IMR-90 (cell line): ENCODE measurements around the gene MRPL49. TPM values are rescaled to one million over a fixed set of nuclear protein-coding genes. Genes with fewer than 3 reads are reported as not detected.

Experiments
- ATAC-seq: fragments of 200-7000 bp; cut with Tn5 transposase; 2 replicates; pipeline ENCODE4 v1.9.1; 2020; ENCODE audit warnings: low read depth, mild to moderate bottlenecking, moderate library complexity
- BruUV-seq: library from RNA; stranded (reverse); fragments of 400-500 nt; replicated peaks from 2 replicates; lab custom pipeline; 2021; lab: Mats Ljungman, UMichigan
- CTCF ChIA-PET: fragments of 300-600 bp; formaldehyde crosslinking; extraction: SDS; loops from one replicate; lab custom pipeline; 2021; ENCODE audit warnings: antibody characterized with exemption; lab: Yijun Ruan, JAX
- POLR2A ChIA-PET: fragments of 300-600 bp; sonication (Branson Sonifier 250); formaldehyde crosslinking; loops from one replicate; lab custom pipeline; 2022; ENCODE audit warnings: antibody characterized with exemption; ENCODE audit not compliant: unreplicated experiment; lab: Charles Lee
- DNase-seq: peaks from one replicate; pipeline ENCODE4 v3.0.0; 2013
- H2AFZ ChIP-seq: replicated peaks from 2 replicates; pipeline ENCODE3; 2013; ENCODE audit warnings: low read length, mild to moderate bottlenecking; ENCODE audit not compliant: poor library complexity
- H2AK5ac ChIP-seq: 2 replicates; pipeline ENCODE4 v1.6.1; 2013; ENCODE audit warnings: low read depth, low read length, inconsistent platforms
- H2AK9ac ChIP-seq: replicated peaks from 2 replicates; pipeline ENCODE3; 2013; ENCODE audit warnings: mild to moderate bottlenecking, low read depth, low read length, moderate library complexity; ENCODE audit not compliant: poor library complexity
- H2BK120ac ChIP-seq: 2 replicates; pipeline ENCODE4 v1.6.1; 2013; ENCODE audit warnings: low read depth, low read length, inconsistent platforms
- H2BK15ac ChIP-seq: 3 replicates; pipeline ENCODE4 v1.6.1; 2013; ENCODE audit warnings: low read depth, low read length, inconsistent platforms
- H2BK20ac ChIP-seq: 2 replicates; pipeline ENCODE4 v1.6.1; 2013; ENCODE audit warnings: low read depth, mild to moderate bottlenecking, inconsistent platforms, low read length, moderate library complexity
- H2BK5ac ChIP-seq: 2 replicates; pipeline ENCODE4 v1.6.1; 2013; ENCODE audit warnings: mild to moderate bottlenecking, low read depth, low read length, inconsistent platforms; ENCODE audit not compliant: poor library complexity, severe bottlenecking
- H3K14ac ChIP-seq: replicated peaks from 2 replicates; pipeline ENCODE4 v1.6.1; 2013; ENCODE audit warnings: low read depth, low read length, inconsistent platforms
- H3K18ac ChIP-seq: 2 replicates; pipeline ENCODE4 v1.6.1; 2013; ENCODE audit warnings: low read depth, low read length, control low read depth
- H3K23ac ChIP-seq: 2 replicates; pipeline ENCODE4 v1.6.1; 2013; ENCODE audit warnings: low read depth, low read length, inconsistent platforms
- H3K27ac ChIP-seq: 2 replicates; pipeline ENCODE4 v1.5.1; 2013; ENCODE audit warnings: mild to moderate bottlenecking, control low read depth, low read length; ENCODE audit not compliant: insufficient read depth
- H3K27me3 ChIP-seq: 2 replicates; pipeline ENCODE4 v1.6.1; 2013; ENCODE audit warnings: low read length; ENCODE audit not compliant: control insufficient read depth, insufficient read depth
- H3K36me3 ChIP-seq: 2 replicates; pipeline ENCODE4 v1.6.1; 2013; ENCODE audit warnings: low read length, mixed read lengths; ENCODE audit not compliant: control insufficient read depth, insufficient read depth
- H3K4ac ChIP-seq: 2 replicates; pipeline ENCODE4 v1.6.1; 2013; ENCODE audit warnings: low read depth, low read length, inconsistent platforms
- H3K4me1 ChIP-seq: 2 replicates; pipeline ENCODE4 v1.6.1; 2013; ENCODE audit warnings: low read length, mixed read lengths; ENCODE audit not compliant: control insufficient read depth, insufficient read depth
- H3K4me2 ChIP-seq: 2 replicates; pipeline ENCODE4 v1.6.1; 2013; ENCODE audit warnings: low read depth, mild to moderate bottlenecking, control low read depth, low read length, moderate library complexity
- H3K4me3 ChIP-seq: 2 replicates; pipeline ENCODE4 v1.5.1; 2013; ENCODE audit warnings: low read depth, mild to moderate bottlenecking, control low read depth, low read length, moderate library complexity; ENCODE audit not compliant: insufficient read depth
- H3K56ac ChIP-seq: 2 replicates; pipeline ENCODE4 v1.6.1; 2013; ENCODE audit warnings: low read length, inconsistent platforms; ENCODE audit not compliant: insufficient read depth; ENCODE audit errors: extremely low read depth
- H3K79me1 ChIP-seq, 2 experiments: 2 replicates each; pipeline ENCODE4 v1.6.1; 2013; ENCODE audit warnings: low read length in 2 of 2, inconsistent platforms in 1 of 2, low read depth in 1 of 2
- H3K9ac ChIP-seq: 2 replicates; pipeline ENCODE4 v1.6.1; 2013; ENCODE audit warnings: low read depth, low read length, control low read depth
- H3K9me1 ChIP-seq: 2 replicates; pipeline ENCODE4 v1.6.1; 2013; ENCODE audit warnings: low read length, inconsistent platforms; ENCODE audit not compliant: insufficient read depth
- H3K9me3 ChIP-seq: 2 replicates; pipeline ENCODE4 v1.6.1; 2013; ENCODE audit warnings: low read length; ENCODE audit not compliant: control insufficient read depth, insufficient read depth
- H4K20me1 ChIP-seq: 2 replicates; pipeline ENCODE4 v1.6.1; 2013; ENCODE audit warnings: low read length, inconsistent platforms; ENCODE audit not compliant: insufficient read depth
- H4K5ac ChIP-seq: 2 replicates; pipeline ENCODE4 v1.6.1; 2013; ENCODE audit warnings: mild to moderate bottlenecking, low read depth, low read length, control low read depth
- H4K8ac ChIP-seq, 2 experiments: 2 replicates each; pipeline ENCODE4 v1.6.1; 2013; ENCODE audit warnings: low read depth in 2 of 2, low read length in 2 of 2, control low read depth in 1 of 2, inconsistent platforms in 1 of 2
- H4K91ac ChIP-seq: 2 replicates; pipeline ENCODE4 v1.6.1; 2013; ENCODE audit warnings: low read depth, low read length, inconsistent platforms; ENCODE audit not compliant: insufficient read depth
- MAZ ChIP-seq: IDR thresholded peaks from 2 replicates; pipeline ENCODE4 v1.6.1; 2012; ENCODE audit warnings: low read depth, mild to moderate bottlenecking, low read length, improper control_type of control experiment, moderate library complexity, borderline replicate concordance
- WGBS, 2 experiments: methylation state at CpG; one replicate each; pipeline versions ENCODE4 v1.1.5 to v1.1.7; 2013; ENCODE audit warnings: missing lambda C conversion rate in 2 of 2; ENCODE audit not compliant: insufficient read length in 1 of 2; ENCODE audit errors: extremely low coverage in 2 of 2; 5-methylcytosine and 5-hydroxymethylcytosine counted together
- dilution Hi-C: fragments of 300-500 bp; cut with HindIII; formaldehyde crosslinking; loops from one replicate; pipeline ENCODE4 v1.14.3; 2018; ENCODE audit warnings: low sequenced_read_pairs; ENCODE audit not compliant: unreplicated experiment
- in situ Hi-C: fragments of 300-500 bp; cut with MboI; formaldehyde crosslinking; loops from 3 replicates; pipeline ENCODE4 v1.14.3; 2019; ENCODE audit warnings: low sequenced_read_pairs, inconsistent platforms, mixed read lengths
- intact Hi-C: fragments of 100-400 bp; cut with micrococcal nuclease; formaldehyde crosslinking; loops from 2 replicates; pipeline ENCODE4 v1.10.0; 2022
- polyA plus RNA-seq, 3 experiments: library from polyadenylated mRNA; depleted of rRNA; stranded (reverse); fragments of >200 nt; gene quantifications; 2 replicates each; pipeline ENCODE4 v1.2.3, GENCODE V29; 2012; ENCODE audit warnings: low replicate concordance in 1 of 3
- total RNA-seq: library from RNA; depleted of rRNA; stranded (reverse); fragments of >200 nt; gene quantifications from 2 replicates; pipeline ENCODE4 v1.2.3, GENCODE V29; 2012
- TF ChIP-seq, protein P1 (sequence below): fragments of 150-350 bp; IDR thresholded peaks from 2 replicates; pipeline ENCODE4 v1.6.1; 2017; ENCODE audit warnings: mild to moderate bottlenecking, antibody characterized with exemption, low read length, low read depth
- TF ChIP-seq, protein P2 (sequence below): fragments of 150-350 bp; IDR thresholded peaks from 2 replicates; pipeline ENCODE4 v1.6.1; 2016; ENCODE audit warnings: low read depth, mild to moderate bottlenecking, low read length, moderate library complexity, borderline replicate concordance

Gene MRPL49
- total and polyA plus RNA-seq, 2 of the 4 experiments (the other 2 are of a cell fraction) = 55.2 to 56.8 TPM

DNA sequence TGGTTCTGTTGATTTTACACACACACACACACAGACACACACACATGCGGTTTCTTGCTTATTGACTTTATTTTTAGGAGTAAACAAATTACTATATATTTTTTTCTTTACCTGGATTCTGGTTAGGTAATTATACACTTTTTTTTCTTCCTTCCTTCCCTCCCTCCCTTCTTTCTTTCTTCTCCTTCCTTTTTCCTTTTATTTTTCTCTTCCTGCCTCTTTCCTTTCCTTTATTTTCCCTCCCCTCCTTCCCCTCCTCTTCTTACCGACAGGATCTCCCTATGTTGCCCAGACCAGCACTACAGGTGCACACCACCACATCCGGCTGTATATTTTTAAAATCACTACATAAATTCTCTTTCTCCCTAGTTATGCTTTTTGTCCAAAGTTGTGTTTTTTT is 44.8 kb downstream of the MRPL49 start:
- H3K9me3 ChIP-seq = no peaks in the 10 kb centered on the region
- ATAC-seq (no peak), DNase-seq (no peak)
- H4K91ac ChIP-seq = no peak overlapping the region
- no peak overlapping the region for H3K23ac ChIP-seq
- no peaks in the 10 kb centered on the region for H4K20me1 ChIP-seq
- no peaks in the 10 kb centered on the region for H3K79me1 ChIP-seq
- no peaks in the 10 kb centered on the region for H3K36me3 ChIP-seq
- TF ChIP-seq, protein P1, sequence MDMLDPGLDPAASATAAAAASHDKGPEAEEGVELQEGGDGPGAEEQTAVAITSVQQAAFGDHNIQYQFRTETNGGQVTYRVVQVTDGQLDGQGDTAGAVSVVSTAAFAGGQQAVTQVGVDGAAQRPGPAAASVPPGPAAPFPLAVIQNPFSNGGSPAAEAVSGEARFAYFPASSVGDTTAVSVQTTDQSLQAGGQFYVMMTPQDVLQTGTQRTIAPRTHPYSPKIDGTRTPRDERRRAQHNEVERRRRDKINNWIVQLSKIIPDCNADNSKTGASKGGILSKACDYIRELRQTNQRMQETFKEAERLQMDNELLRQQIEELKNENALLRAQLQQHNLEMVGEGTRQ = no peak
- TF ChIP-seq, protein P2, sequence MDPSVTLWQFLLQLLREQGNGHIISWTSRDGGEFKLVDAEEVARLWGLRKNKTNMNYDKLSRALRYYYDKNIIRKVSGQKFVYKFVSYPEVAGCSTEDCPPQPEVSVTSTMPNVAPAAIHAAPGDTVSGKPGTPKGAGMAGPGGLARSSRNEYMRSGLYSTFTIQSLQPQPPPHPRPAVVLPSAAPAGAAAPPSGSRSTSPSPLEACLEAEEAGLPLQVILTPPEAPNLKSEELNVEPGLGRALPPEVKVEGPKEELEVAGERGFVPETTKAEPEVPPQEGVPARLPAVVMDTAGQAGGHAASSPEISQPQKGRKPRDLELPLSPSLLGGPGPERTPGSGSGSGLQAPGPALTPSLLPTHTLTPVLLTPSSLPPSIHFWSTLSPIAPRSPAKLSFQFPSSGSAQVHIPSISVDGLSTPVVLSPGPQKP = no peak
- TF ChIP-seq MAZ = no peak
- H2BK5ac ChIP-seq = no peak overlapping the region
- ChIA-PET POLR2A (no interaction called here), CTCF (no interaction called here)
- no peak overlapping the region for H3K4me2 ChIP-seq
- no peak overlapping the region for H4K8ac ChIP-seq
- H3K27me3 ChIP-seq = no peaks in the 10 kb centered on the region
- WGBS, 2 experiments = 80% methylated on average over 1 of the region's 3 CpGs; no CpG with 5 or more reads in 1 of the 2 experiments
- H3K18ac ChIP-seq = no peak overlapping the region
- dilution Hi-C loops (no loop called here), intact Hi-C loops (no loop called here), in situ Hi-C loops (no loop called here)
- no TSS peak for BruUV-seq
- H3K14ac ChIP-seq = no peak overlapping the region
- H2BK20ac ChIP-seq = no peak overlapping the region
- no peak overlapping the region for H3K4me3 ChIP-seq
- no peak overlapping the region for H3K56ac ChIP-seq
- no peak overlapping the region for H3K27ac ChIP-seq
- no peak overlapping the region for H4K5ac ChIP-seq
- no peak overlapping the region for H2BK120ac ChIP-seq
- no peak overlapping the region for H2AFZ ChIP-seq
- H3K4me1 ChIP-seq = peaks cover 10% of the 10 kb centered on the region
- H3K9ac ChIP-seq = no peak overlapping the region
- no peak overlapping the region for H3K4ac ChIP-seq
- H3K9me1 ChIP-seq = peaks cover 10% of the 10 kb centered on the region; the same call in 1 of the 2 replicates
- H2AK5ac ChIP-seq = no peak overlapping the region
- no peak overlapping the region for H2BK15ac ChIP-seq
- no peak overlapping the region for H2AK9ac ChIP-seq
